Stimulated activated CD8-positive, alpha-beta memory T cell treated with anti-CD3 and anti-CD28 coated beads, Interleukin-12 subunit alpha, Interleukin-12 subunit beta, amount 100 ng/mL, for 1 hour (primary cell): ENCODE results near the gene SIX3.

Source experiments
- DNase-seq: peaks from one replicate; pipeline ENCODE4 v3.0.0-alpha.2; 2020; ENCODE audit warnings: low read depth

SIX3 gene

DNA sequence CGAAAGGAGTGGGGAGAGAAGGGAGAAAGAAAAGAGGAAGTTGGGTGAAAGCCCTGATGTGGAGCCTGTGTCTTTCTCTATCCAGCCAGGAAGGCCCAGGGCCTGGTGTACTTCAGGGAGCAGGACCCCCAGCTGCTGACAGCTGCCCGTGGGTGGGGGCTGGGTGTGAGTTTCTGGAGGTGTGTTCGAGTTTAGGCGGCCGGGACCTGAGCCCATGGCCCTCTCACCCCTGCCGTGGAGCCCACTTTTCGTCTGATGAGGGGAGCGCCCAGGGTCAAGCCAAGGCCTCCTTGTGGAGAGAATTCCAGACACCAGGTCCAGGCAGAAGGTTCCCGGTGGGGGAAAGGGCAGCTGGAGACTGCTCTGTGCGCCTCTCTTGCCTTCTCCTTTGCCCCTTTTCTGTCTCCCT, 2.2 kb downstream of the SIX3 start:
- no peak for DNase-seq

DNA sequence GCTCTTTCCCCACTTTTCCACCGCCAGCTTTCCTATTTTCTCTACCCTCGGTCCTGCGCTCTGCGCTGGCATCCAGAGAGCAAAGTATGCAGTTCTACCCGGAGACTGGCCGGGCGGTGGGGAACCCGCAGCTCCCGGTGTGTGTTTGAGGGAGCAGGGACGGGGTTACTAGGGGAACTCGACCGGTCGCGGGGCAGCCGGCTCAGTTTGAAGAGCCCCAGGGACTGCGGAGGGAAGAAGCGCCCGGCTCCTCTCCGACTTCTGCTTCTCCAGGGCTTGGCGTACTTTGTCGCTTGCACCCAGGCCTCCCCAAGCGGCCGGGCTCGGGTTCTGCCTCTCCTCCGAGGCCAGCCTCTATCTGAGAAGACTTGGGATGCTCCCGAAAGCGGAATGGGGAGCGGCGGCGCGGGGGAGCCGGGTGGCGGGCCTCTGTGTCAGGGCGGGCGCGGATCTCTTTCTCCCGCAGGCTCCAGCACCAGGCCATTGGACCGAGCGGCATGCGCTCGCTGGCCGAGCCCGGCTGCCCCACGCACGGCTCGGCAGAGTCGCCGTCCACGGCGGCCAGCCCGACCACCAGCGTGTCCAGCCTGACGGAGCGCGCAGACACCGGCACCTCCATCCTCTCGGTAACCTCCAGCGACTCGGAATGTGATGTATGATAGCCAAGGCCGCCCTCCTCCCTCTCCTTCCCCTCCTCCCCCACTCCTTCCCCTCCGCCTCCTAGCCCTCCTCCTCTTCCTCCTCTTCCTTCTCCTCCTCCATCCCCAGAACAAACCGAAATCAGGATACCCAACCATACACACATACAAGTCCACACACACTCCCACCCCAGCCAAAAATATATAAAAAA, 2.8 kb downstream of the SIX3 start:
- DNase-seq, result no peak

DNA sequence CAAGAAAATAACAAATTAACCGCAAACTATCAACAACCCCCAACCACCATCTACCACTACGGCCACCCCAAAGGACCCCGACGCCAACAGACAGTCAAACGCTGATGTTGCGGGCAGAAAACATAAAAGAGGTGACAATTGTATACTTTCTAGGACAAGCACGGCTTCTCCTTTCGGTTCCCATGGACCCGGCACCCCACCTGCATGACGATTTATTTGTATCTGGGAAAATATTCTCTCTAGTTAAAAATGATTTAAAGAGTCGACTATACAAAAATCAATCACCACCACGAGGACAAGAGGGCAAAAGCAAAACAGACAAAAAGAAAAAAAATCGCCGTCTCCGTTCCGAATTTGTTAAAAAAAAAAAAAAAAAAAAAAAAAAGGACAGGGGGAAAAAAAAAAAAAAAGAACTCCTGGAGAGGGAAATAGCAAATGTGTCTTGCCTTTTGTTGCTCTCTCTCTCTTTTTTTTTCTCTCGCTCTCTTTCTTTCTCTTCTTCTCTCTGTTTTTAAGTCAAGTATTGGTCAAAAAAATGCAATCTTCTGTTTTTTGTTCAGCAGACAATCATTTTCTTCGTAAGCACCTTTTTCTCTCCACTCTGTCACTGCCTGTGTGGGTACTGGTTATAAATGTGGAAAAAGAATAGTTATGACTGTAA, 3.6 kb downstream of the SIX3 start:
- no peak for DNase-seq

DNA sequence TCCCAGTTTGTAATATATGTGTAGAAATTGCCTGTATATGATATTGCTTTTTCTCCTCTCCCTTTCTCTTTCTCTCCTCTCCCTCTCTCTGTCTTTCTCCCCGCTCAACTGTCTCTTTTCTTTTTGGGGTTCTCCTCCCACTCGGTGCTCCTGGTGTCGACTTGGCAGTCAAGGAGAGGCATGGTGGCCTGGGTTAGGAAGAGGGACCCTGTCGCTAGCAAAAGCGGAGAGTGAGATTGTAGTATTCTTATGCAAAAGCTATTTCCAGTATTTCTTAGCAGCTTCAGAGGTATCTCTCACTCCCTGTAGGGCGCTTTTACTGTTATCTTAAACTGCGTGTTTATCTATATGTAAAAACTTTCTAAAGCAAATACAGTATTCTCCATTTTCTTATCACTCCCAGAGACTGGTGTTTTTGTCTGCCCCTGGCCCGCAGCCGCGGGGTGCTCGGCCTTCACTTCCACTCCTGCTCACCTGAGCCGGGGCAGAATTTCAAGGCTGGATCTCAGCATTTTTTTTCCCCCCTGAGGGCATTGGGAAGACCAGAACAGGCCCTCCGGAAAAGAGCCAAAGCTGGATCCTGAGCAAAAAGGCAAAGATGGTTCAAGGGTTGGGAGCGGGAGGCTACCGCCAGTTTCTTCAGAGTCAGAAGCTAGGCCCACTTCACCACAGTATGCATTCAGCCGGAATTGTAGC, 4.3 kb downstream of the SIX3 start:
- no peak for DNase-seq

DNA sequence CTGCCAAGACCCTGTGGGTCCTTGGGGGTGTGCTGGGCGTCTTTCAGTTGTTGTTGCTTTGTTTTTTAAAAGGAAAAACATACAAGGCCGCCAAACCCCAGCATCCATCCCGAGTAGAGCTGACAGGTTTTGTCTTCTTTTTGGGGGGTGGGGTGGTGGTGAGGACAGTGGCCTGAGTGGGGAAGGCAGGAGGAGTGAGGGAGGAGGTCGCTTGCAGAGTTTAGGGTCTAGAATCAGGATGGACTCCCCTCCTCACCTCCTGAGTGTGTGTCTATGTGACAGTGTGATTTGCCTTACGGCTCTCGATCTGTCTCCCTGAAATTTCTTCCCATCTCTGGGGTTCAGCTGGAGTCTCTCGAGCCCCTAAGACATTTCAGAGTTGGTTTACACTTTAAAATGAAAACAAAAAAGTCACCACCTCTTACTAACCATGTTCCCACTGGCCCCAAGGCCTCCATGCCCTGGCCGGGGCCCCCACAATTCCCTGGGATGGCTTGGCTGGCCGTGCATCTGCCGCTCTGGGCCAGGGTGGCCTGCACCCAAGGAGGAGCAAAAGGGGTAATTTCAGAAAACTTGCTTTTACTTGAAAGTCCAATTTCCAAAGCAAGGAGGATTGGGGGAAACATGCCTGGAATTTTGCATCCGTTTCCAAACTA, 5.0 kb downstream of the SIX3 start:
- no peak for DNase-seq

DNA sequence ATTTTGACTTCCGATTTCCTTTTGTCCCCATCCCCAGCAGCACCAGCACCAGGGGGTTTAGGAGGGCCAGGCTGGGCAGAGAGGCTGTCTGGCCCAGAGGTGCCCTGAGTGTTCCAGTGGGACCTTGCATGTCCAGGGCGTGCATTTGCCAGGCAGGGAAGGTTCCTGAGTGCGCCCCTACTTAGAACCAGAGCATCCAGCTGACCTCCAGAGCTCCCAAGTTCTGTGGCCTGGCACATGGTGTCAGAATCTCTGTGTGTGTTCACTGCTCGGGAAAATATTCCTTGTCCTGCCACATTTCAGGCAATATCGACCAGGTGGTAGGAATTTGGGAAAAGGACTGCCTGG, 5.5 kb downstream of the SIX3 start:
- DNase-seq, result no peak

DNA sequence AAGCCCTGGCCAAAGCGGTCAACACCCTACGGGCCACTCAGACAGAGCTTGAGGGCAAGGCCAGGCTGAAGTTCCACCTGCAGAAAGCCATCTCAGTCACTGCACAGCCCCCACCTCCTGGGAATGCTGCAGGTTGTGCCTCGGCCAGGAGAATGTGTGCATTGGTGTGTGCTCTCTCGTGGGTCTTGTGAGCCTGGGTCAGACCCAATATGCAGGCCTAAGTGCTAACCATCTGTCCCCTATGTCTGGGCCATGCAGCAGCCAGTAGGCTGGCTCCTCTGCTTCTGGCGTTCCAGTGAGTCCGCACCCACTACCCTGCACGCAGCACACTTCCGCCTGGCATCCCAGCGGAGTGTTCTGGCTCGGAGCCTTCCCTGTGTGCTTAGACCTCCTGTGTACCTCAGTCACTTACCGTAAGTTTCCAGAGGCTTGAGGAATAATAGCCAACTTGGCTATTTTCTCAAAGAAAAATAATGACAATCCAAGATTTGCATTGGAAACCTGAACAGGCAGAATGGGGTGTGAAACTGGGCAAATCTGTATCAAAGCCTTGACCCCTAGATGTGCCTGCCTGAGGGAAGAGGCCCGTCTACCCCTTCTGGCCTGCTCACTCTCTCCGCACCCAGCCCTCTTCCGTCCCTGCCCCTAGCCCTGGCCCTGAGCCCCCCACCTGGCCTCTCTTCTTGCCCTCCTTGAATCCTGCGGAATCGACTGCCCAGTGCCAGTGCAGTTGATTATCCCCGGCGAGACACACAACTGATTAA, 7.2 kb downstream of the SIX3 start:
- DNase-seq, result no peak

DNA sequence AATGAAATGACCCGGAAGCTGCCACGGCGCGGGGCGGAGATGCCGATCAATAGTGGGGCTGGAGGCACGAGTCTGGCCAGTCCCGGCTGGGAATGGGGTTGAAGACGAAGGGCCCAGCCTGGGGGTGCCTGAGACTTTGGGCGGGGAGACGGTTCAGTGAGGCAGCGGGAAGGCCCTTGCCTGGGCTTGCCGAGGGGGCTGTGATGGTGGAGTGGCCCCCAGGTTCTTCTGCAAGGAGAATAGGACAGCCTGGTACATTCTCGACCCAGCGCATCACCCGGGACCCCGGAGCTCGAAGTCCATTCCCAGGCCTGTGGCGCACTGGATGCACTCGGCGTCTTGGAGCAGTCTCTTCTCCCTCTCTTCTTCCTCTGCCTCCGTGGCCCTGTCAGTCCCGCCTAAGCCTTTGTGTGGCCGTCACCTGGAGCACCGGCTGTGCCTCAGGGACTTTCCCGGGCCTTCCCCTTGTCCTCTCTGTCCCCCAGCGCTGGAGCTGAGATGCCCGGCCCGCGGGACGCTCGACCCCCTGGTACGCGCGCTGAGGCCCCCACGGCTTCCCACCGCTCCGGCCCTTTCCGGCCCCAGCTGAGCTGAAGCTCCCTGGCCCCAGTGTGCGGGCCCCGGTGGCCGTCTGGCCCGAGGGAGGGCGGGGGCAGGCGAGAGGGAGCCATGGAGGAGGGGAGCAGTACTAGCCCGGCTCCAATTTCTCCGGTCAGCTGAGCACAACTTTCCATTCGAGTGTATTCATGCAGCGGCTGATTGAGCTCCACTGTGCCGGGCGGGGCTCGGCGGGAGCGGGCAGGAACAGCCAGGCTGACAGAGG, 8.0 kb downstream of the SIX3 start:
- no peak for DNase-seq

DNA sequence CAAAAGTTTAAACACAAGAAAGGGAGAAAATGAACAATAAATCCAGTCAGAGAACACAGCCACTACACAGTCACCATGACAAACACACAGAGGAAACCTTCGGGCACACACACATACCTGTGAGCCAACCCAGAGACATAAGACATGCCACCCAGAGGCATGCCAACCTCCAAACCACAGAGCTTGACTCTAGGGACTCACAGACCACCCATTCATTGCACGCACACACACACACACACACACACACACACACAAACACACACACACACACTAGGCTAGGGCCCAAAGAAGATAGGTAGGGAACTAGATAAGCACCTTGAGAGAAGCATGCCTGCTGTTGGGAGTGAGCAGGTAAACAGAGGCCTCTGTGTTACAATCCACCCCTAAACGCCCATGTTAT, 9.1 kb downstream of the SIX3 start:
- DNase-seq, result no peak

DNA sequence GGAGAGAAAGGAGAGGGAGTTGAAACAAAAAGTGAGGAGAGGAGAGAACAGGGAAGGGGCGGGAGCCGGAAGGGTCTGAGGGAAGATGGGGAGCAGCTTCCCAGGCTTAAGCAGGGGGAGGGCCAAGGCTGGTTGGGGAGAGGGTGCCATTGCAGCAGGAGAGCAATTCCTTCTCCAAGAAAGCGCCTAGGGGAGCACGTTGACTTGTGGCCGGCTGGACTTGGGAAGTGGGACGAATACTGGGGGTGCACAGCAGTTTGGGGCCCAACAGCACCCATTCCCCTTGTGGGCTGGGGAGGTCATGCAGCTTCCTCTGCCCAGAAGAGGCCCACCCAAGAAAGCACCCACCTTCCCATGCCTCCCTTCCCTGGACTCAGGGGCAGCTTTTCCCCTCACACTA, 9.6 kb downstream of the SIX3 start:
- no peak for DNase-seq

DNA sequence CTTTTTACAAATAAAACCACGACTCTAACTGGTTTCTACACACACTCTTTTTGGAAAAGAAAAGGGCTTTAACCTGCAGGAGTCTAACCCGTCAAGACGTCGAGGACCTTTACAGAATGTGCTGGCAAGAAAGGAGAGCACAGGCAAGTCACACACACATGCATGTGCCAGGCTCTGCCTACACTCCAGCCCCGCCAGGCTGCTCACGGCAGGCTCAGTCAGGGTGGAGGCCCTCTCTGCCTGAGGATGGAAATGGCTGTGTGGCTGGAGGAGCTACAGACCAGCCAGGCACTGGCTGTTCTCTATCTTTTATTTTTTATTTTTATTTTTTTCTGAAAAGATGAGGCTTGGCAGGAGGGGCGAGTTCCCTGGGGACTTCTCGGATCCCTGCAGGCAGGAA, 10.2 kb downstream of the SIX3 start:
- no peak for DNase-seq

DNA sequence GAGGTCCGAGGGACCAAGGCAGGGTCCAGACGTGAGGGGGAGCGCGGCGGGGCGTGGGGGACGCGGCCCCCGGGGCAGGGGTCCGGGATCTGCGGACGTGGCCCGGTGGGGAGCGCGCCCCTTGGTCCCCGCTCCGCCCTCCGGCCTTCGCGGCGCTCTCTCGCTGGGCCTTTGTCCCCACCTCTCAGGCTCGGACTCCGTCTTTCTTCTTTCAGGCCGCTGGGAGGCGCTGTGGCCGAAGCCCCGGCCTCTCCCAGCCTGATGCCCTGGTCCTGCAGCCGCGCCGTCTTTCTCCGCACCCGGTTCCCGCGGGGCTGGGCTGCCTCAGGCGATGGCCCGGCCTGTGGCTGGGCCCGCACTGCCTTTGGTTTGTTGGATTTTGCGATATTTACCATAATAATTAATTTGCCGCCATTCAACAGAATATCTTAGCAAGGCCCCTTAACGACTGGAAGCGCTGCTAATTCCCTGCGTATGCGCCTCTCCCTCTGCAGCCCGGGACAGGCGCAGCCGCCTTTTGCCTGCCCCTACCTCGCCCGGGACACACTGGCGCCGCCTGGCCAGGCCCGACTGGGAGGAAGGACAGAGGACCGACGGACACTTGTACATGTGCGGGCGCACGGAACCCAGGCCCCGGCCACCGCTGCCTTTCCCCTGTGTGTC, 10.8 kb downstream of the SIX3 start:
- no peak for DNase-seq

DNA sequence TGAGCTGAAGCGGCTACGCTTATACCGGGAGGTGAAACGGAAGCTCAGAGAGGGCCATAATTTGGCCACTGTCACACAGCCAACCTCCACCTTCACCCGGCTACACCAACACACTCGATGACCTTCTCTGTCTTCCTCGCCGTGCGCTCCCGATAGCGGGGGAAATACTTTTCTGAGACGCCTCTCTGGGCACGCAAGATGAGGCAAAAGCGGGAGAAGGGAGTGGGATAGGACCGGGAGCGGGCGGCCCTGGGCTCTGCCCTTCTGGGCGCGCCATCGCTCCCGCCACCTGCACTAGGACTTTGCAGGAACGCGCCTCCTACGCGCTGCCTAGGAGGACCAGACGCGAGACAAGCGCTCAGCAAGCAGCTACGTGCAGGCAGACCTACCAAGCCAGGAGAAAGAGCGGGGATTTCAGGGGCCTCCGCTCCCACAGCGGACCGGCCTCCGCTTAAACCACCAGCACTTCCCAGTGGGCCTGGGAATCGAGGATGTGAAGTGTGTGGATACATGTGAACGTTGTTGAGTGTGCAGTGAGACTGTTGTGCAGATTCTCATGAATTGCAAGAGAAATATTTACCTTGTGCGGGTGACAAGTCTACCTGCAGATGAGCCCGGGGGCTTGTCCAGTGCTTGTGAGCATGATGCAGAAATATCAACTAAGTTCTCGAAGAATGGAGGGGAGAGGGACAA, 11.4 kb downstream of the SIX3 start:
- no peak for DNase-seq

DNA sequence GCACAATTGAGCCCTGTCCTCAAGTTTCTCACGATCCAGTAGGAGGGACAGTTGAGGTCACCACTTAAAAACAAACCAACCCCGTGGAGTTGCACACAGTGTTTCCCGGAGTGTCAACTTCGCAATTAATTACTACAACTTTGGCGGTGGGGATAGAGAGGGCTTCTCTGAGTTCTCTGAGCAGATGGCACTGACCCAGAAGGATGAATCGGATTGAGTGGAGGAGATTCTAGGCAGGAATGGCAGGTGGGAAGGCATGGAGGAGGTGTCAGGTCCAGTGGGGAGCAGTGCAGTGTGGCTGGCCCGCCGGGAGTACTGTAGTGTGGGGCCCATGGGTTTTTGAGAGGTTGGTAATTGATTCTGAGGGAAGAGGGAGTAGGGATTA, 12.0 kb downstream of the SIX3 start:
- DNase-seq, result no peak

DNA sequence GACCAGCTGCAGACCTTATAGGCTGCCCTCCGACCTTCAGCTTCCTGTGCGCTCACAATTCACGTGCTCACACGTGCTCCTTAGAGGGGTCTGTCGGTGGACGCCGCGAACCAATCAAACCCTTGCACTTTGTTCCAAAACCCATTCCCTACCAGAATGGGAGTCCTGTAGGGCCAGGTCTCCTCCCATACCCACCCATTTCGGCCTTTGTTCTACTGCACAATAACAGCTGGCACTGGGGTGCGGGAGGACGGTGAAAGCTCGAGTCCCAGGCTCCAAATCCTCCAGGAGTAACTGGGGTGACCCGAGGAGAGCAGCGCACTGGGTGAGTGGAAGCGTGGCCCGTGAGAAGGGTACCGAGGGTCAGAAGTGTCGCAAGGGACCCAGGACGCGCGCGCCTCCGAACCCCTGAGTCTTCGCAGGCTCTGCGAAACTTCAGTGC, 13.0 kb downstream of the SIX3 start:
- DNase-seq, result no peak

DNA sequence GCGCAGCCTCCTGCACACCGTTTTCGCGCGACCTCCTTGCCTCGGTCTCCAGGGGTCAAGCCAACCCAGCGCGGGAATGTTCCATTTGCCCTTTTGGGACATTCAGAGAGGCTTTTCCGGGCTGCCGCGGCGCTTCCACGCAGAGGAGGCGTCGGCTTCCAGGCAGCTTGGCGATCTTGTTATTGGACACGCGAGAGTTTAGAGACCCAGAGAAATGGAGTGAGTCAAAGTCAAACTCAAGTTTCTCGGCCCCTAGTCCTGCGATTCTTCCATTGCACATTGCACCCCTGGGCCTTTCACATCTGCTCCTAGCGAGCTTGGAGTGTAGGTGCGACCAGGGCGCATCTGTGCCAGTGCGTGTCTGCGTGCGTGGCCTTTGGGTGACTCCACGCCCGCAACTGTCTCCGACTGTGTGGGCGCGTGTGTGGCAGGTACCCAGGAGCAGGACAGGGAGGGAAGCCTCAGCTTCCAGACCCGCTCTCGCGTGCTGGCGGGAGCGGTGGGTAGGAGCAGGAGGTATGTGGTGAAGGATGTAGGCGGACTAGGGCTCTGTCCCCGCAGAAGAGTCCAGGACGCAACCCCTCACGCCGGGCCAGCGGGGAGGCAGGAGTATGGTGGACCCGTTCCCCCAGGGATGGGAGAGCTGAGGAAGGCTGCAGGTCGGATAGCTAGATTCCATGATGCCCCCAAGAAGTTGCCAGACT, 13.5 kb downstream of the SIX3 start:
- DNase-seq, result no peak

DNA sequence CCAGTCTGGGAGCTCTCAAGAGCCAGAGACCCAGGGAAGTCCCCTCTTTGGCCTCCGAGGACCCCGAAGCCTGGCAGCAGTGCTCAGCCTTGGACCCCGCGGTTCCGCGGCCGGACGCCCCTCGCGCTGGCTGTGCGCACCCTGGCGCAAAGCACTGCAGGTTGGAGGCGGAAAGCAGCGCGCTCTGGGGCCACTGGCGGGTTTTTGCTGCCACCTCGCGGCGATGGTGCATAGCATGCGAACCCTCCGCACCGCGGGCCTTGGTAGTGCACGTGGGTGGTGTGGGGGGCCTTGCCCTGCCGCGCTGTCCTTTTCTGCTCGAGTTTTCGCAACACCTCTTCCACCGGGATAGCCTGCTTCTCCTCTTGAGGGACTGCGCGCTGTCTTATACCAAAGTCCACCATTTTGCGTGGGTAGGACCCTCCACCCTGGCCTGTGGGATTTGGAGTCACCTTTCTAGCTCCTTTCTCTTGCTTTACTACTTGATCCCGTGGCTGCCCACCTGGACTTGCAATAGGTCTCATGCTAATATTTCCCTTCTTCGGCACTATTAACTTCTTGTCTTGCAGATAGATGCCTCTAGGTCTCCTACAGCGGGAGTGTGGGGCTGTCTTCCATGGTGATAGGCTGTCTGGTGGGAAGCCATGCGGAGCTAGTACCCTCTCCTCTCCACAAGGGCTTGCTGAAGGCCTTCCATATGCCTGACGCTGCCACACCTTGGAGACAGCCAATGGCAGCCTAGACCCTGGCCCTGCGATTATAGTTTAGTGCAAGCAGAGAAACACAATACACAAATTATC, 14.3 kb downstream of the SIX3 start:
- DNase-seq, result peak; percentile 57

DNA sequence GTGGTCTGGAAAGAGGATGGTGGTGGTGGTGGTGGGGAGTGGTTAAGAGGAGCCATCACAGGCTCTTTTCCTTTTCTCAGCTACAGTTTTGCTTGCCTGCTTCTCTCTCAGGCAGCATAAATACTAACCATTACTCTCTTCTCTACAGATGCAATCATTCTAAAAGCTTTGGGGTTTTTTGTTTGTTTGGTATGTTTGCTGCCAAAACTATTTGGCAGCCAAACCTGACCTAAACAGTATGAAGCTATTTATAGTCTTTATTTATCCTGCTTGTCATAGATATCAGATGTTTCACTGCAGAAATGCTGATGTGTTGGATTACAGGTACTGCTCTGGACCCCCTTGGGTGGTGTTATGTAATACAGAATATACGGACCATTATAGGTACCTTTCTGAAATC, 15.3 kb downstream of the SIX3 start:
- no peak for DNase-seq
